ENCODE measurements around the gene SEC22A. TPM values are rescaled to one million over a fixed set of nuclear protein-coding genes. Genes with fewer than 3 reads are reported as not detected.

SEC22A gene
- total and polyA plus RNA-seq, 4 donors = 6.9 to 47.7 (median 11.9) TPM

GRCh38 chr3:123158899-123159390 is 42.8 kb upstream of the SEC22A start:
- peaks cover 0 to 50% (median 0%) of the 10 kb centered on the region in 4 donors for H3K36me3 ChIP-seq (ENCODE audit: control insufficient read depth in 4 of 4, insufficient read depth in 4 of 4, low read length in 4 of 4)
- peaks cover 0 to 18% (median 2%) of the 10 kb centered on the region in 5 donors for H3K4me1 ChIP-seq (ENCODE audit: control insufficient read depth in 5 of 5, insufficient read depth in 5 of 5, low read length in 5 of 5)
- no peak overlapping the region for H3K9ac ChIP-seq (ENCODE audit: insufficient read depth in 1 of 2, low read length in 2 of 2)
- 97 to 98% methylated on average over 10 of the region's 10 CpGs for WGBS, 2 donors
- no peaks in the 10 kb centered on the region for H3K27me3 ChIP-seq (ENCODE audit: control insufficient read depth in 3 of 3, insufficient read depth in 3 of 3, low read length in 2 of 3)
- no peak overlapping the region for H3K27ac ChIP-seq (ENCODE audit: low read depth in 1 of 2, low read length in 1 of 2)
- no peak for TF ChIP-seq CTCF (IDR thresholded peaks at IDR 0.05; ENCODE audit: control extremely low read depth, extremely low read depth)
- H3K9me3 ChIP-seq (ENCODE audit: control insufficient read depth in 4 of 4, insufficient read depth in 3 of 4, low read length in 3 of 4) = no peaks in the 10 kb centered on the region
- H3K4me3 ChIP-seq = no peak overlapping the region
- DNase-seq (no peak), ATAC-seq (ENCODE audit: insufficient read depth, low FRiP score) (no peak)

- Histone ChIP-seq H3K27ac (ENCODE audit: low read depth in 1 of 2, low read length in 1 of 2) (no peak overlapping the region), H3K4me1 (ENCODE audit: control insufficient read depth in 5 of 5, insufficient read depth in 5 of 5, low read length in 5 of 5) (peaks cover 0 to 14% (median 0%) of the 10 kb centered on the region in 5 donors), H3K9ac (ENCODE audit: insufficient read depth in 1 of 2, low read length in 2 of 2) (no peak overlapping the region), H3K4me3 (no peak overlapping the region), H3K36me3 (ENCODE audit: control insufficient read depth in 4 of 4, insufficient read depth in 4 of 4, low read length in 4 of 4) (peaks cover 0 to 53% (median 3%) of the 10 kb centered on the region in 4 donors), H3K9me3 (ENCODE audit: control insufficient read depth in 4 of 4, insufficient read depth in 3 of 4, low read length in 3 of 4) (no peaks in the 10 kb centered on the region), H3K27me3 (ENCODE audit: control insufficient read depth in 3 of 3, insufficient read depth in 3 of 3, low read length in 2 of 3) (no peaks in the 10 kb centered on the region)
- WGBS, 2 donors = 95 to 98% methylated on average over 9 of the region's 9 CpGs
- no peak for DNase-seq
- ATAC-seq (ENCODE audit: insufficient read depth, low FRiP score) = no peak
- no peak for TF ChIP-seq CTCF (IDR thresholded peaks at IDR 0.05; ENCODE audit: control extremely low read depth, extremely low read depth)
These were observed 41.7 kb upstream of the SEC22A start for GRCh38 chr3:123159926-123160635.

- Histone ChIP-seq H3K4me1 (ENCODE audit: control insufficient read depth in 5 of 5, insufficient read depth in 5 of 5, low read length in 5 of 5) (peaks cover 0 to 14% (median 0%) of the 10 kb centered on the region in 5 donors), H3K9me3 (ENCODE audit: control insufficient read depth in 4 of 4, insufficient read depth in 3 of 4, low read length in 3 of 4) (no peaks in the 10 kb centered on the region), H3K27ac (ENCODE audit: low read depth in 1 of 2, low read length in 1 of 2) (no peak overlapping the region), H3K9ac (ENCODE audit: insufficient read depth in 1 of 2, low read length in 2 of 2) (no peak overlapping the region), H3K4me3 (no peak overlapping the region), H3K36me3 (ENCODE audit: control insufficient read depth in 4 of 4, insufficient read depth in 4 of 4, low read length in 4 of 4) (peaks cover 0 to 46% (median 3%) of the 10 kb centered on the region in 4 donors), H3K27me3 (ENCODE audit: control insufficient read depth in 3 of 3, insufficient read depth in 3 of 3, low read length in 2 of 3) (no peaks in the 10 kb centered on the region)
- TF ChIP-seq CTCF (IDR thresholded peaks at IDR 0.05; ENCODE audit: control extremely low read depth, extremely low read depth) = no peak
- ATAC-seq (ENCODE audit: insufficient read depth, low FRiP score) (no peak), DNase-seq (no peak)
- 96 to 98% methylated on average over 7 of the region's 7 CpGs for WGBS, 2 donors
These were observed 40.6 kb upstream of the SEC22A start for GRCh38 chr3:123161167-123161566.

Data from lung (tissue), 12 donors.